Loucy (cell line): ENCODE data around the gene NXPH1.

Experiments used
- H2AFZ ChIP-seq: fragments of 200-600 bp; sonication (generic); 2 replicates; pipeline ENCODE4 v1.6.0; 2016; ENCODE audit warnings: antibody characterized with exemption, mild to moderate bottlenecking, low read length, moderate library complexity
- H3F3A ChIP-seq: fragments of 200-600 bp; 2 replicates; pipeline ENCODE4 v1.6.0; 2016; ENCODE audit warnings: antibody characterized with exemption, low read depth, mild to moderate bottlenecking
- H3K27me3 ChIP-seq: fragments of 200-600 bp; sonication (generic); 2 replicates; pipeline ENCODE4 v1.6.1; 2014; ENCODE audit warnings: low read length, mild to moderate bottlenecking; ENCODE audit not compliant: insufficient read depth, poor library complexity, severe bottlenecking
- H3K36me3 ChIP-seq: fragments of 200-600 bp; sonication (generic); 2 replicates; pipeline ENCODE4 v1.6.1; 2016; ENCODE audit warnings: low read length; ENCODE audit not compliant: insufficient read depth
- H3K4me1 ChIP-seq: fragments of 200-600 bp; sonication (generic); 2 replicates; pipeline ENCODE4 v1.5.1; 2014; ENCODE audit warnings: low read length, mild to moderate bottlenecking; ENCODE audit not compliant: insufficient read depth, poor library complexity, severe bottlenecking
- H3K4me2 ChIP-seq: fragments of 200-600 bp; sonication (generic); 2 replicates; pipeline ENCODE4 v1.6.0; 2014; ENCODE audit warnings: antibody characterized with exemption, low read length, low read depth, mild to moderate bottlenecking; ENCODE audit not compliant: poor library complexity, severe bottlenecking
- H3K4me3 ChIP-seq: fragments of 200-600 bp; sonication (generic); 2 replicates; pipeline ENCODE4 v1.5.1; 2014; ENCODE audit warnings: low read length, mild to moderate bottlenecking, mixed read lengths; ENCODE audit not compliant: poor library complexity, severe bottlenecking
- H3K79me2 ChIP-seq: fragments of 200-600 bp; sonication (generic); 2 replicates; pipeline ENCODE4 v1.6.1; 2014; ENCODE audit warnings: low read length; ENCODE audit not compliant: insufficient read depth
- H3K9ac ChIP-seq: fragments of 200-600 bp; sonication (generic); 2 replicates; pipeline ENCODE4 v1.6.0; 2014; ENCODE audit warnings: mild to moderate bottlenecking, low read depth, low read length, moderate library complexity; ENCODE audit not compliant: poor library complexity, severe bottlenecking
- H3K9me2 ChIP-seq: fragments of 200-600 bp; sonication (generic); replicated peaks from 2 replicates; pipeline ENCODE4 v1.6.1; 2016; ENCODE audit warnings: low read depth, low read length, mixed read lengths
- H3K9me3 ChIP-seq: fragments of 200-600 bp; sonication (generic); 2 replicates; pipeline ENCODE4 v1.6.1; 2014; ENCODE audit warnings: mild to moderate bottlenecking, antibody characterized with exemption, low read length, low read depth; ENCODE audit not compliant: insufficient read depth
- H4K20me1 ChIP-seq: fragments of 200-600 bp; sonication (generic); 2 replicates; pipeline ENCODE4 v1.6.0; 2014; ENCODE audit warnings: antibody characterized with exemption, low read length, mild to moderate bottlenecking; ENCODE audit not compliant: insufficient read depth, poor library complexity, severe bottlenecking
- EZH2phosphoT487 ChIP-seq: fragments of 200-600 bp; IDR thresholded peaks from 2 replicates; pipeline ENCODE4 v1.6.1; 2018; ENCODE audit warnings: antibody characterized with exemption, mild to moderate bottlenecking, moderate library complexity, borderline replicate concordance
- TF ChIP-seq, protein P1 (sequence below): fragments of 200-600 bp; sonication (generic); conservative IDR thresholded peaks from 2 replicates; pipeline ENCODE4 v1.5.1; 2014; ENCODE audit warnings: mild to moderate bottlenecking, antibody characterized with exemption, low read length

NXPH1 gene

GRCh38 chr7:8561449-8561848 is 128.0 kb downstream of the NXPH1 start:
- Histone ChIP-seq H3K4me1 (peaks cover 34% of the 10 kb centered on the region), H3F3A (no peaks in the 10 kb centered on the region), H3K9me3 (no peaks in the 10 kb centered on the region), H3K4me2 (no peak overlapping the region), H2AFZ (peak overlapping the region; percentile 57), H3K36me3 (no peaks in the 10 kb centered on the region), H3K4me3 (no peak overlapping the region), H4K20me1 (no peaks in the 10 kb centered on the region), H3K9ac (no peak overlapping the region), H3K27me3 (no peaks in the 10 kb centered on the region), H3K79me2 (no peaks in the 10 kb centered on the region), H3K9me2 (no peaks in the 10 kb centered on the region)
- TF ChIP-seq, protein P1, sequence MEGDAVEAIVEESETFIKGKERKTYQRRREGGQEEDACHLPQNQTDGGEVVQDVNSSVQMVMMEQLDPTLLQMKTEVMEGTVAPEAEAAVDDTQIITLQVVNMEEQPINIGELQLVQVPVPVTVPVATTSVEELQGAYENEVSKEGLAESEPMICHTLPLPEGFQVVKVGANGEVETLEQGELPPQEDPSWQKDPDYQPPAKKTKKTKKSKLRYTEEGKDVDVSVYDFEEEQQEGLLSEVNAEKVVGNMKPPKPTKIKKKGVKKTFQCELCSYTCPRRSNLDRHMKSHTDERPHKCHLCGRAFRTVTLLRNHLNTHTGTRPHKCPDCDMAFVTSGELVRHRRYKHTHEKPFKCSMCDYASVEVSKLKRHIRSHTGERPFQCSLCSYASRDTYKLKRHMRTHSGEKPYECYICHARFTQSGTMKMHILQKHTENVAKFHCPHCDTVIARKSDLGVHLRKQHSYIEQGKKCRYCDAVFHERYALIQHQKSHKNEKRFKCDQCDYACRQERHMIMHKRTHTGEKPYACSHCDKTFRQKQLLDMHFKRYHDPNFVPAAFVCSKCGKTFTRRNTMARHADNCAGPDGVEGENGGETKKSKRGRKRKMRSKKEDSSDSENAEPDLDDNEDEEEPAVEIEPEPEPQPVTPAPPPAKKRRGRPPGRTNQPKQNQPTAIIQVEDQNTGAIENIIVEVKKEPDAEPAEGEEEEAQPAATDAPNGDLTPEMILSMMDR, result no peak
- no peak for TF ChIP-seq EZH2phosphoT487

- no peaks in the 10 kb centered on the region for H3K36me3 ChIP-seq
- no peaks in the 10 kb centered on the region for H3K9me3 ChIP-seq
- H3F3A ChIP-seq, result no peaks in the 10 kb centered on the region
- H3K4me3 ChIP-seq, result no peak overlapping the region
- H3K4me1 ChIP-seq, result peaks cover 28% of the 10 kb centered on the region
- H3K9me2 ChIP-seq, result no peaks in the 10 kb centered on the region
- H3K9ac ChIP-seq, result no peak overlapping the region
- H2AFZ ChIP-seq, result no peak overlapping the region
- H3K27me3 ChIP-seq, result no peaks in the 10 kb centered on the region
- no peak overlapping the region for H3K4me2 ChIP-seq
- H3K79me2 ChIP-seq, result no peaks in the 10 kb centered on the region
- no peaks in the 10 kb centered on the region for H4K20me1 ChIP-seq
- TF ChIP-seq EZH2phosphoT487, result no peak
- TF ChIP-seq, protein P1, result no peak
These were observed 130.9 kb downstream of the NXPH1 start for GRCh38 chr7:8564281-8564680.

DNA sequence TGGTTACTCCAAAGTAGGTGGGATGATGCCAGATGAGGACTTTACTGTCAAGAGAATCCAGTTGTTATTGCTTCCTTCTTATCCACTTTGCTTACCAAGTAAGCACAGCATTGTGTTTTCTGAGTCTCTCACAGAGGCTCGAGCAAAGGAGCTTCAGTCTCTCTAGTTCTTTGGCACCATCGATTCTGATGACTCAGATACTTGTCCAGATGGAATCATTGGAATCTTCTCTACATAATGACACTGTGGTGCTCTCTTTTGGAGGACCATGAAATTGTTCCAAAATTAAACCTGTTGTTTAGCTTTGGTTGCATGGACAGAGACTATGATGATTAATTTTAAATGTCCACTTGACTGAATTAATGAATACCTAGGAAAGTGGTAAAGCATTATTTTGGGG is 132.6 kb downstream of the NXPH1 start:
- peaks cover 25% of the 10 kb centered on the region for H3K4me1 ChIP-seq
- no peaks in the 10 kb centered on the region for H3K9me2 ChIP-seq
- no peaks in the 10 kb centered on the region for H3K27me3 ChIP-seq

More for the DNA sequence above, 132.6 kb downstream of the NXPH1 start:
- no peaks in the 10 kb centered on the region for H3F3A ChIP-seq
- no peaks in the 10 kb centered on the region for H3K9me3 ChIP-seq
- H2AFZ ChIP-seq, result no peak overlapping the region
- no peak for TF ChIP-seq EZH2phosphoT487
- TF ChIP-seq, protein P1, result no peak
- no peak overlapping the region for H3K4me3 ChIP-seq
- H3K36me3 ChIP-seq, result no peaks in the 10 kb centered on the region
- H3K9ac ChIP-seq, result no peak overlapping the region
- no peaks in the 10 kb centered on the region for H4K20me1 ChIP-seq
- H3K4me2 ChIP-seq, result no peak overlapping the region
- H3K79me2 ChIP-seq, result no peaks in the 10 kb centered on the region
